ENCODE results near the gene NTRK3.

The NTRK3 gene

GRCh38 chr15:87929841-87930240 is 326.7 kb downstream of the NTRK3 start:
- no peak for DNase-seq

- no peak for DNase-seq
Measured at GRCh38 chr15:87924433-87924832, 332.1 kb downstream of the NTRK3 start.

GRCh38 chr15:87919064-87919463 is 337.5 kb downstream of the NTRK3 start:
- no peak for DNase-seq

- no peak for DNase-seq
Measured at GRCh38 chr15:87917480-87917879, 339.1 kb downstream of the NTRK3 start.

- peak; percentile 13 to 46 (median 28) for DNase-seq
Measured at GRCh38 chr15:87916208-87916607, 340.3 kb downstream of the NTRK3 start.

GRCh38 chr15:87910301-87910700 is 346.2 kb downstream of the NTRK3 start:
- DNase-seq, result no peak

GRCh38 chr15:87907676-87908446 is 348.7 kb downstream of the NTRK3 start:
- no peak for DNase-seq

- no peak for DNase-seq
Measured at GRCh38 chr15:87906444-87906843, 350.1 kb downstream of the NTRK3 start.

- peak; percentile 68 to 88 (median 86) for DNase-seq
Measured at GRCh38 chr15:87902772-87903426, 353.6 kb downstream of the NTRK3 start.

- peak; percentile 19 to 69 (median 58) for DNase-seq
Measured at GRCh38 chr15:87901926-87902690, 354.4 kb downstream of the NTRK3 start.

GRCh38 chr15:87901008-87901407 is 355.5 kb downstream of the NTRK3 start:
- no peak for DNase-seq

- no peak for DNase-seq
Measured at GRCh38 chr15:87896936-87897335, 359.6 kb downstream of the NTRK3 start.

GRCh38 chr15:87887177-87887576 is 369.4 kb downstream of the NTRK3 start:
- no peak for DNase-seq

- peak; percentile 21 to 79 (median 79) for DNase-seq
Measured at GRCh38 chr15:87881026-87881425, 375.5 kb downstream of the NTRK3 start.

- DNase-seq, result no peak
Measured at GRCh38 chr15:87877822-87878542, 378.6 kb downstream of the NTRK3 start.

GRCh38 chr15:87877114-87877810 is 379.3 kb downstream of the NTRK3 start:
- DNase-seq, result peak in 1 of 3 donors; percentile 12

- no peak for DNase-seq
Measured at GRCh38 chr15:87874896-87875711, 381.4 kb downstream of the NTRK3 start.

- no peak for DNase-seq
Measured at GRCh38 chr15:87873516-87873915, 383.0 kb downstream of the NTRK3 start.

- DNase-seq, result no peak
Measured at GRCh38 chr15:87871731-87872320, 384.7 kb downstream of the NTRK3 start.

- DNase-seq, result no peak
Measured at GRCh38 chr15:87871258-87871681, 385.3 kb downstream of the NTRK3 start.

GRCh38 chr15:87866961-87867360 is 389.6 kb downstream of the NTRK3 start:
- no peak for DNase-seq
